OCI-M2 (cell line): ENCODE measurements around the gene STAMBPL1.
"Not testable (repeated sequence)": the region's sequence is repeated elsewhere in the genome, so short reads cannot be mapped to it uniquely, and the experiment has no call there.

Experiments used
- DNase-seq: peaks from one replicate; lab custom pipeline; 2025; ENCODE audit not compliant: unreplicated experiment; lab: John Stamatoyannopoulos, UW

STAMBPL1 gene

DNA sequence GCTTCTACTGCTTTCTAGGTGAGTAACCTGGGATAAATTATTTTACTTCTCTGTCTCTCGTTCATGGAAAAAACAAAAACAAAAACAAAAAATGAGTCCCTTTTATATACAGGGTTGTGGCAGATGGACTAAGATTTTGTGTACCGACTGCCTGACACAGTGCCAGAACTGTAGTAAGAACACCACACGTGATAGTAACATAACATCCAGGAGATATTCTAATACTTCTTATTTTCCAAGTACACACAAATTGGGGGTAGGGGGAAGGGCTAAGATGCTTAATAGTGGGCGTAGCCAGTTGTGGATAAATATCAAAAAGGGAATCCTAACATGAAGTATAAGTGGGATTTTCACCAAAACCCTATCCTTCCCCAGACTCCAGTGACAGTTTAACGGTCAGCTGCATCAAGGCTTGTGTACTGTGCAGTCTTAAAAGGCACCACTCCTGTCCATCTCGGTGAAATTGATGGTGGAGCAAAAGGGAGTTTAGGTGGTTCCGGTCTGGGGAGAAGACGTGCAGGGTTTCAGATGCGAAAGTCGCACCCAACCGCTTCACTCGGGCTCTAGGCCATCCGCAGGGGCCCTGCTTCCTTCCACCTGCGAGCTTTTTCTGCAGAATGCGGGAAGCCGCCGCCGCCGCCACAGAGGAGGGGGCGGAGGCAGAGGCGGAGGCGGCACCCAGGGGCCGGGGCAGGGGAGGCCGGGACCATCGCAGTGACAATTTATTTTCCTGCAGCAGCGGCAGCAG lies at the start of gene STAMBPL1:
Gene STAMBPL1, plus strand, starts transcription at position 712 of the 748 bp plus-strand sequence. CDS start 21,464 bp downstream, outside the sequence.
- no peak for DNase-seq

DNA sequence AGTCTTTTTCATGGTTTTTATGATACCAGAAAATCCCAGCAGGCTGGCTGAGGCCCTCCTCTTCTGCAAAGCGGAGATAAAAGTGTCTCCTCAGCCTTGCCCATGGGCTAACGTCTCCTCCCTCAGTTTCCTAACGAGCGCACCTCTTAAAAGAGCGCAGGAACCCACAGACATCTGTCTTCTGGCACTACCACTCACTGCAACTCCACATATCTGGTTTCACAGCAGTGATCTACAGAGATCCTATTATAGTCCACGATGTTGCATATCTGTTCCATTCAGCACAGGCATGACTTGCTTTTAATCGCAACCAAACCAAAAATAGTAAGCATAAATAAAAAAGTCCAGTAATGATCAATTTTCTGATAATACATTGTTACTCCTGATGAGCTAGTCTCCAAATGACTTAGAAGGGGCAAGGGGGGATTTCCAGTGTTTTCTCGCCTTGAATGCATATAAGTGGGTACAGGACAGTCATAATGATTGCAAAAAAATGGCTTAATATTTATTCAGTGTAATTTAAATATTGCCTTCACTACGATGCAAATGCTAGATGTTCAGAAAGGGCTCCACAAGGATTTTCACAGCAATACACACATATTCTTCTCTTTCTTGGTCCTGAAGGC lies 49.3 kb upstream of the STAMBPL1 start:
- no peak for DNase-seq

DNA sequence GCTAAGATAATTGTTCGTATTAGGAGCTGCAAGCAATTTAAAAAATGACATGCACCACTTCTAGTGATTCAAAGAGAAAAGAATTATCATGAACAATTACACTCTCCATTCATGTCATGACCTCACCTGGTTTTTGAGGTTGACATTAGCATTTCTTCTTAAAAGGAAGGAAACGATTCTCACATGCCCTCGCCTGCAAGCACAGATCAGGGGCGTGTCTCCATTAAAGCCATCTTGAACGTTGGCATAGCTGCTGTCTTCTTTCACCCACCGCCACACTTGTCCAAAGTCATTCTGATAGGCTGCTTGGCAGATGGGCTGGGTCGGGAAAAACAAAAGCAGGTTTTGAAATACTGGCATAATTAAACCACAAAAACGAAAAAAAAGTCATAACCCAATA lies 48.3 kb upstream of the STAMBPL1 start:
- no peak for DNase-seq

DNA sequence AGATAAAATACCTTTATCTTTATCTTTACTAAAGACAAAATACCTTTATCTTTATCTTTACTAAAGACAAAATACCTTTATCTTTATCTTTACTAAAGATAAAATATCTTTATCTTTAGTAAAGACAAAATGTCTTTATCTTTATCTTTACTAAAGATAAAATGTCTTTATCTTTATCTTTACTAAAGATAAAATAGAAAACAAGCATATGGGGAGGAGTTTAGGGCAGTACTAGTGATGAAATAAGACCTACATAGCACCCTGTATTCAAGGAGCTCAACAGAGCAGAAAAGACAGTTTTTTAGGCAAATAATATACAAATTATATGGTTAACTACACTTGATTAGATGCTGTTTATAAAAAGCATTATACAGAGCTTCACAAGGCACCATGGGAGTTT lies 47.7 kb upstream of the STAMBPL1 start:
- no peak for DNase-seq

DNA sequence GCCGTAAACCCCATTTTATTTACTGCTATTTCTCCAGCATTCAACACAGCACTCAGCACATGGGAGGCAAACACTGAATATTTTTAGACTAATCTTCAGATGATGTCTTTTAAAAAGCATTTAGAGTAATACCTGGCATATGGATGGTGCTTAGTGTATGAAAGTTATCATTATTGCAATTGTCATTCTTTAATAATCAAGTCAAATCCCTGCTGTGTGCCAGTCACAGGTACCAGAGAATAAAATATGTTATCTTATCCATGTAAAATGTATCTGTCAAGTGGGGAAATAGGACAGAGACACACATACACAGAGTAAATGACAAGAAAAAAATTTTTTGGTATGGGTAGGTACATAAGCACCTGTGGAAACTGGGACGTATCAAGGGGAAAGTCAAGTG lies 46.9 kb upstream of the STAMBPL1 start:
- DNase-seq = no peak

DNA sequence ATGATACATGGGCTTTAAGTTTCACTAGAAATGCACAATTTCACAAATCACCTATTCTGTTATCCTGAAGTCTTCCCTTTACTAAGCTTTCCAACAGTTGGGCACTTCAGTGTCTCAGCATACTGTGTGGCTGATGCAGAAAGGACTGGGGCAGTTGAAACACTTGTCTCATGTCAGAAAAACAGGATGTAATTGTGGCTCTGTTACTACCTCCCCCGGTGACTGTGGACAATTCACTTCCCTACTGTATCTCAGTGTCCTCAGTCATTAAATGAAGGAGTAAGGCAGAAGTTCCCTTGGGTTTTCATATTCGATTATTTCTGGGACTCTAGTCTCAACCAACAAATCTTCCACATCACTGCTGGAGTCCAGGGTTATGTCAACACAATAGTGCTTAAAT lies 46.3 kb upstream of the STAMBPL1 start:
- peak; percentile 76 for DNase-seq

DNA sequence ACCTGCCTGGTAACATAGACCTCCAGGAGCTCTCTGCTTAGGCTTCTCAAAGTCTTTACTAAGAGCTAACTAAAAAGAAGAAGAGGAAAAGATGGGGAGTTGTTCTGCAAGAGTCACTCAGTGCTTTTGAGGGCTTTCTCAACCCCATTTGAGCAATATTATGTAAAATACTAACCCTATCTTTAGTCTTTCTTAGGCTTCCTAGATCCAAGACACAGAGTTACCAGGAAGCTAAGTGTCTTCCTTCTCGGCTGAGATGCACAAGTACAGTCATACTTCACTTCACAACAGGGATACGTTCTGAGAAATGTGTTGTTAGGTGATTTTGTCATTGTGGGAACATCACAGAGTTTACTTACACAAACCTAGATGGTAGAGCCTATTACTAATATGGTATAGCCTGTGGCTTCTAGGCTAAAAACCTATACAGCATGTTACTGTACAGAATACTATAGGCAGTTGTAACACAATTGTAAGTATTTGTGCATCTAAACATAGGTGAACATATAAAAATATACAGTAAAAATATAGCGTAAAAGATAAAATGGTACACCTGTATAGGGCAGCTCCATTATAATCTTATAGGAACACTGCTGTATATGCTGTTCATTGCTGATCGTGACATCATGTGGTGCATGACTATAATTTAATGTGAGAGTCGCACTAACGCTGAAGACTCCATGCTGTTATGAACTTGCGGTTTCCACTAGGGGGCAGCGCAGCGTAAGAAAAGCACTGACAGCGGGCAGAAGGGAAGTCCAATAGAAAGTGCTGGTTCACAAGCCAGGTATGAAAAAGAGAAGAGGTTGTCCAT lies 44.7 kb upstream of the STAMBPL1 start:
- DNase-seq = peak; percentile 27

DNA sequence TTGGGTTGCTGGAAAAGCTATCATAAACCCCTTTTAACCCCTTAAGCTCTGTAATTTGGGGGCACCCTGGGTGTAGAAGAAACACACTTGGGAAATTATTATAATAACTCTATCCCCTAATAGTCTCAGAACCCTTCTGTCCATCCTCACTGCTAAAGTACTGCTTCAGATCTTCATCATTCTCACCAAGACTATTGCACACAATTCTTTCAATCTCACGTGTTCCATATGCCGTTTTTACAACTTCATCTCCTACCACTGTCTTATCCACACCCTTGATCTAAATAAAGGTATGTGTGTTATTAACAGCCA lies 44.2 kb upstream of the STAMBPL1 start:
- no peak for DNase-seq

DNA sequence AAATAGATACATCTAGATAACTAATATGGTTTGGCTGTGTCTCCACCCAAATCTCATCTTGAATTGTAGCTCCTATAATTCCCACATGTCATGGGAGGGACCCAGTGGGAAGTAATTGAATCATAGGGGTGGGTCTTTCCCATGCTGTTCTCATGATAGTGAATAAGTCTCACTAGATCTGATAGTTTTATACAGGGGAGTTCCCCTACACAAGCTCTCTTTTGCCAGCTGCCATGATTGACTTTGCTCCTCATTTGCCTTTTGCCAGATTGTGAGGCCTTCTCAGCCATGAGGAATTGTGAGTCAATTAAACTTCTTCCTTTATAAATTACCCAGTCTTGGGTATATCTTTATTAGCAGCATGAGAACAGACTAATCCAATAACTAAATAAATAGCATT lies 42.4 kb upstream of the STAMBPL1 start:
- not testable (repeated sequence) for DNase-seq

DNA sequence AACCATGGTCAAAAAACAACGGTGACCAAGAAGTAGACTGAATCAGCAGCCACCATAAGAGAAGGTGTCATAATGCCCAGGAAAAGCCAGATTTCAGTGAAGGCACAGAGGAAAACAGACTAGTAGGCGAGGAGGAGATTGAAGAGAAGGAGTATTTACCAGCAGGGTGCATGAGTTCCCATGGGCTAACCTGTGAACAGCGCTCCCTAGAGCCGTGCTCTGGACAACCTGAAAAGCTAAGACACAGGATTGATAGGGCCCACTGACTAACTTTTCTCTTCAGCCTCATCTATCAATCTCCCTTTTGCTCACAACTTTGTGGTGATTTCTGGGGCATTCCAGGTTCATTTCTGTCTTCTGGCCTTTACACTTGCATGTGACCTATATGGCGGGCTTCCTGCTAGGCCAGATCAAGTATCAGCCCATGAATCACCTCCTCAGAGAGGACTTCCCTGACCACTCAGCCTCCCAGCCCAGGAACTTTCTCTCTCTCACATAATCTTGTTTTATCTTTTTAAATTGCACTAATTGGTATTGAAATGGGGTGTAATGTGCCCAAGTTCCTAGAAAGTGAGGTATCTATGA lies 41.2 kb upstream of the STAMBPL1 start:
- no peak for DNase-seq

DNA sequence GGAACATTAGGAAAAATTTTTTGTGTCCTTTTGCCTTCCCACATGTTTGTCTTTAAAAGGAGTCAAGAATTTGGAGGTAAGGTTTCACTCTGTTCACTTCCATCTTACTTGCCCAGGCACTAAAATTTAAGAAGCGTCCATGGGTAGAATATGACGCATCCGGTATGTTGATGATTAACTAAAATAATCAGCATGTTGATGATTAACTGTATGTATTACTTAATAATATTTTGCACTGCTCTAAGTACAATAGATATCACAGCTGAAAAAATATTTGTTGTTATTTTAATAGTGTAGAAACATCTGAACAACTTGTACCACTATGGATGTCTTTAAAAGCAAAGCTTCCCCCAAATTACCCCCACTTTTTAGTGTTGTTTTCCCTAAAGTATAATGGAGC lies 39.9 kb upstream of the STAMBPL1 start:
- DNase-seq = no peak

DNA sequence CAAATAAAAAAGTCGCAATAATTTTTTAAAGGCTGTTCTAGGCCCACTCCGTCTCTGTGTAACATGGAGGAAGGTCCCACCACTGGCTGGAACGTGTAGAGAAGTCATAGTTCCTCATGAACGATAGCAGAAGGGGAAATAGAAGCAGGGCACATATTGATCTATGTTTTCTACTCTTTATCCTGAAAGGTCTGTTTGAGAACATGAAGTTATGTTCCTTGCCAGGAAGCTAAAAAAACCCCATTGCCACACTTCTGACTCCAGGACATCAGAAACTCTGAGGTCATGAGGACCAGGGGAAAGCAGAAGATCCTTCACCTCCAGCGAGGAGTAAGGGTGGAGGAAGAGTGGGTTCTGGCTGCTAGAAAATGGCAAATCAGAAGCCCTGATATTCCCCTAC lies 39.2 kb upstream of the STAMBPL1 start:
- no peak for DNase-seq

DNA sequence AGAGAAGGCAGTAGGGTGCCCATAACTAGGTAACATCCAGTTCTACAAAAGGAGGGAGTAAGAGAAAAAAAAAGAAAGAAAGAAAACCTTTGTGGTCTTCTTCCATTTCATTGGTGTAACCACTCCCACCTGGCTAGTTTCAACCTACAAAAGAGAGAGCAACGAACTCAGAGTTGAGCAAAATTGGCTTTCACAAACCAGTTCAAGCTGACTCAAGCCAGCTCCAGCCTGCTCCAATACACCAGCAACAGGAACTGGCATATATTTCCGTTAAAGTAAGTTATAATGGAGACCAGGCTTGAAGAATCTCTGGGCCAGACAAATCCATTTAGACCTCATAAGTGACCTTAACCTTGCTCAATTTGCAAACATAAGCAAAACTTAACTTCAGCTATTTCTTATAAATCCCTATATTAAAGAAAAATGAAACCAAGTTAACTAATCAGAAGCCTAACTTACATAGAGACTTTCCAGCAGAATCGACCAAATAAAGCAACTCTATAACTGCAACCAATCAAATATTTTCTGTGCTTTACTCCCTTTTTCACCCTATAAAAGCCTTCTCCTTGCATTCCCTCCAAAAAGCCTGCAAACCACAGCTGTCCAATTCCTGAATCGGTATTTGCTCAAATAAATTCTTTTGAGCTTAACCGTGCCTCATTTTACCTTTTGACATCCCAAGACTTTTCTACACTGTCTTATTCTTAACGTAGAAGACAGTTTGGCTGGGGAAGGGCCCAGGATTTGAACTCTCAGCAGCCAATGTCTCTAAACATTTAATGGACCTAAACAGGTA lies 38.5 kb upstream of the STAMBPL1 start:
- no peak for DNase-seq

DNA sequence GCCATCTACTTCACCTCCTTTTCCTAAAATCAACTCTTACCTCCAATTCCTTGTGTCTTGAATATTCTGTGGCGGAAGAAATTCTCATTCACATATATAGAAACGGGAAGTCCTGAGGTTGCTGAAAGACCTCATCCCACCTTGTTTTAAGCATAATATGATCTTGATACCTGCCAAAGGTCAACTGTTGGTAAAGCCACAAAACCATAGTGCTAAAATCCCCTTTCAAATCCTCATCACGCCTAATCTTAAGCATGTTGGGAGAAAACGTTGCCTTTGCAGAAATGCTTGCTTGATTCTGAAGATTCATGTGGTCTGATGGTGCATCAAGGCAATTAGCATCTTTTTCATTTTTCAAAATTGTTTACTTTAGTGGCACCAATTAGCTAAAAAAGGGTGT lies 36.9 kb upstream of the STAMBPL1 start:
- no peak for DNase-seq

DNA sequence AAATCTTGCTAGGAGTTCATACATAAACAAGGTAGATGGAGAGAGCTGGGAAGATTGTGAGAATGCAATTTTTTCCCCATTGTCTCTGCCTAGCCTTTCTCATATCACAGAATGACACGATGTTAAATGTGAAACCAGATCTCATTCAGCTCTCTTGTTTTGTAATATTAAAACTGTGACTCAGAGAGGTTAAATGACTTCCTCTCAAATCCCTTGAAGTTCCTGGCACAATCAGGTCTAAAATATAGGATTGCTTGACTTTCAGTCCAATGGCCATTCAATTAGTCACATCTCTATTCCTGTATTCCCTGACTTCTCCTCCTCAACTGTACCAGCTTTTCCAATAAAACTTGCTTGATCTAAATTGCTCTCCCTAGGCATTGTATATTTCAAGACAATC lies 31.5 kb upstream of the STAMBPL1 start:
- DNase-seq = no peak

DNA sequence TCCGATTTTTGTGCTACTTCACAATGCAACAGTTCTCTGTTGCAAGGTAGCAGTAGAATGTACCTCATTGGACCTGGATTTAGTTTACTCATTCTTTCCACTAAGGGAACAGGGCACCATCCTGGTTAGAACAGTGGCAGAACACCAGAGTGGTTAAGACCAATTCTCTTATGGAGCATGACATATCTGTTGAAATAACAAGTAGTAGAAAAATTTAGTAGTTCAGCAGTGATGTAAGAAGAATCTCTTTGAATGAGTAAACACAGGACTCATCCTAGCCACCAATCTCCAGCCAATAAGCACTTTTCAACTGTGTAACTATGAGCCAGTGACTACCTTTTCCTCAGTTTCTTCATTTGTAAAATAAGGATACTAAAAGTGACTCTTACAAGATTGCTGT lies 30.8 kb upstream of the STAMBPL1 start:
- no peak for DNase-seq

DNA sequence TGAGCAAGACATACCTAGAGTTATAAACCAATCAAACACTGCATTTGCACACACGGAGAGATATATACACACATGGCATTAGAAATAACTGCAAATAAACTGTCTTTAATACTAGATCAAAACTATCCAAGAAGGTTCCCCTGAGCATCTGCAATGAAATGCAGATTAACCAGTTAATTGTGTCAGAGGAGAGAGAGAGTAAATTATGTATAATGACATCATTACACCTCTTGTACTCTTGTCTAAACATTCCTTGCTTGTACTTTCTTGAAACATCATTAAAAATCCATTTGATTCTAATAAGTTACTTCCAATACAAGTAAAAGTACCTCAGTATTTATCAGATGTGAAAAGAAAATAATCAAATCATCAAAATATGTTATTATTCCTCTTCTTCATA lies 29.3 kb upstream of the STAMBPL1 start:
- no peak for DNase-seq

DNA sequence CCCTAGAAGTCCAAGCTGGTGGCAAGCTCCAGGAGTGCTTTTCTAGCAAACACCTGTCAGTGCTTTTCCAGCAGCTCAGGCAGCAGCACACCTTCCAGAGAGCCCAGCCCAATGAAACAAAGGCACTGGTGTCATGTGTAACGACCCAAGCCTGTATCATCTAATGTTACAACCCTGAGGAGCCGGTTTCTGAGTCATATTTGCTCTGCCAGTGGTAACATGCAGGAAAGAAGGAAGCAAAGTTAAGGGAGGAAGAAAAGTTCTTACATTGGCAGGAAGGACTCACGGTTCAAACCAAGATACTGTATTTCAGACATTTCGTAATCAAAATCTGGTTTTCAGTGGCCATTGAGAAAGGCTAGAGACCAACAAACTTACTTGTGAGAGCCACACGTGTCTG lies 28.3 kb upstream of the STAMBPL1 start, which contains the start of gene ANKRD22:
Gene ANKRD22, minus strand, starts transcription at position 139 of the 400 bp plus-strand sequence. CDS start 237 bp downstream, outside the sequence.
- no peak for DNase-seq

DNA sequence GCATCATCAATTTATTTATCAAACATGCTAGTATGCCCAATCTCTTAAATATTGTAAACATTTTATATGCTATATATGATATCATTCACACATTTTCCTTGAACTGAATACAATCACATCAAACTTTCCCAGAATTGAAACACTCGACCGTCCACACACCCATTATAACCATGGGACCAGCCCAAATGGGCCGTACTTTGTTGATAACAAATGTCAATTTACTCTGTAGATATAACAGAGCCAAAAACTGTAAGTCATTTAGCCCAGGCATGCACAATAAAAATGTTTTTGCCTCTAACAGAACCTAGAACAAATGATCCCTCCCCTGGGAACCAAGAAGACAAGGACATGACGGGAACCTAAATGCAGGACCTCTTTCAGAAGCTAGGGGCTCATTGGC lies 27.7 kb upstream of the STAMBPL1 start:
- DNase-seq = no peak

DNA sequence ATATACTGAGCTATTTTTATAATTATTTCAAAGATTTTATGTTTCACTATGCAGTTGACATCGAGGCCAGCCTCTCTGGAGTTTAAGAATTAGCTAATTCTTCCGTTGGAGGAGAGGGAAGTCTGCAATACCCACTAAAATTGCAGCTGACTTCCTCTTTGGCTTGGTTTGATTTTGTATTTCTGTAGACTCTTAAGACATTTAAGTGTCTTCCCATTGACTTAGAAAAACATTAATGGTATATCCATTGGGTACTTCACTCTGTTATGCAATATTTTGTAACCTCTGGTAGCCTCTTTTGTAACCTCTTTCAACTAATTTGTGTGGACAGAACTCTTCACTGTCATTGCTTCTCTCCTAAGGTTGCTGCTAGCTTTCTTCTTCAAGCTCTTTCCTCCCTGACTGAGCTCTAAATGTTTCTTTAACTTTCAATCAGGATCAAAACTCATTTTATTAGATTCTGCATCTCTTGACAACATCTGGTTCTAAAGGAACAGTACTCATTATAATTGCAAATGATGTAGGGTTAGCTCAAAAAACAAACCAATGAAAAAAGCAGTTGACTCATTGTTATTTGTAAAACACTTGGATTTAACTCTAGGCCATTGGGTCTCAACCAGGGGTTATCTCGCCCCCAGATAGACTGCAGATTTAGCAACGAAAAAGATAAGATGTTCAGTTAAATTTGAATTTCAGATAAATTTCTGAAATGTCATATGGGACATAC lies 26.7 kb upstream of the STAMBPL1 start:
- no peak for DNase-seq
